ENCODE data around the gene GNAT1. TPM values are rescaled to one million over a fixed set of nuclear protein-coding genes. Genes with fewer than 3 reads are reported as not detected.

The GNAT1 gene
- total and polyA plus RNA-seq, 8 donors, result not detected

GRCh38 chr3:50238549-50239026, 47.2 kb downstream of the GNAT1 start:
- Histone ChIP-seq H3K4me3 (peak overlapping the region; percentile 64 to 91 (median 86)), H3K4me1 (peaks cover 73 to 89% (median 82%) of the 10 kb centered on the region in 4 donors), H3K27me3 (no peaks in the 10 kb centered on the region), H3K36me3 (peaks cover 0 to 7% (median 3%) of the 10 kb centered on the region in 4 donors), H3K27ac (peak overlapping the region; percentile 78 to 97 (median 91)), H3K9me3 (no peaks in the 10 kb centered on the region)
- TF ChIP-seq POLR2A (IDR thresholded peaks at IDR 0.05), result no peak
- TF ChIP-seq POLR2AphosphoS5 (IDR thresholded peaks at IDR 0.05), result peak in 2 of 3 donors; percentile 36 to 50
- WGBS, 5 donors, result 0 to 15% (median 11%) methylated on average over 1 to 7 of the region's 7 CpGs
- intact Hi-C loops (cut with DNase I; ENCODE audit: low total_unique reads), result no loop called here
- DNase-seq, result peak; percentile 83 to 95

- intact Hi-C loops (cut with DNase I; ENCODE audit: low total_unique reads), result no loop called here
- H3K27ac ChIP-seq, result peak overlapping the region in 4 of 5 donors; percentile 90 to 97 (median 92)
- H3K9me3 ChIP-seq, result no peaks in the 10 kb centered on the region
- no peaks in the 10 kb centered on the region for H3K27me3 ChIP-seq
- H3K4me3 ChIP-seq, result peak overlapping the region in 1 of 4 donors; percentile 91
- peaks cover 78 to 92% (median 89%) of the 10 kb centered on the region in 4 donors for H3K4me1 ChIP-seq
- TF ChIP-seq POLR2AphosphoS5 (IDR thresholded peaks at IDR 0.05), result no peak
- no peak for TF ChIP-seq EP300 (IDR thresholded peaks at IDR 0.05)
- TF ChIP-seq POLR2A (IDR thresholded peaks at IDR 0.05), result no peak
- no peak for TF ChIP-seq CTCF (IDR thresholded peaks at IDR 0.05)
- no peak for DNase-seq
- WGBS, 5 donors, result 73 to 84% (median 79%) methylated on average over 4 of the region's 4 CpGs
- peaks cover 0 to 7% (median 3%) of the 10 kb centered on the region in 4 donors for H3K36me3 ChIP-seq
Observed at GRCh38 chr3:50239649-50240048, 48.2 kb downstream of the GNAT1 start.

DNA sequence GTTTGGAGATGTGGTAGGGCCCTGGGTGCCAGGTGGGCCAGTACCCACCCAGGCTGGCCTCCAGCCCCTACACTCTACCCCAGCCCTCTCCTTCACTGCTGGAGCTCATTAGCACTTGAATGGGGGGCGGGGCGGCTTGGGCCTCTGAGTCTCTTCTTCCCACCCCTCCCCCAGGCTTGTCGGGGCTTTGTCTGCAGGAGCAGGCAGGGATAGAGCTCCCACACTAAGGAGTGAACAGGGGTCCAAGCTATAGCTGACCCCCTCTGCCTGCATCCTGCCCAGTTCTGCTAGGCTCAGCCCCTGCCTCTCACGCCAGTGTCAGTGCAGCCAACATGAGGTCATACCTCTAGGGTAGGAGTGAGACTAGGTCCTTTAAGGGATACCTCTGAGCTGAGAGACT, 49.8 kb downstream of the GNAT1 start:
- intact Hi-C loops (cut with DNase I; ENCODE audit: low total_unique reads), result no loop called here
- TF ChIP-seq POLR2A (IDR thresholded peaks at IDR 0.05), result no peak
- Histone ChIP-seq H3K36me3 (peaks cover 0 to 7% (median 3%) of the 10 kb centered on the region in 4 donors), H3K27me3 (no peaks in the 10 kb centered on the region), H3K4me3 (peak overlapping the region in 2 of 4 donors; percentile 0 to 19), H3K4me1 (peaks cover 83 to 98% (median 96%) of the 10 kb centered on the region in 4 donors), H3K9me3 (no peaks in the 10 kb centered on the region), H3K27ac (peak overlapping the region in 4 of 5 donors; percentile 84 to 97 (median 92))
- DNase-seq, result no peak
- WGBS, 5 donors, result 58 to 82% (median 72%) methylated on average over 4 of the region's 4 CpGs

DNA sequence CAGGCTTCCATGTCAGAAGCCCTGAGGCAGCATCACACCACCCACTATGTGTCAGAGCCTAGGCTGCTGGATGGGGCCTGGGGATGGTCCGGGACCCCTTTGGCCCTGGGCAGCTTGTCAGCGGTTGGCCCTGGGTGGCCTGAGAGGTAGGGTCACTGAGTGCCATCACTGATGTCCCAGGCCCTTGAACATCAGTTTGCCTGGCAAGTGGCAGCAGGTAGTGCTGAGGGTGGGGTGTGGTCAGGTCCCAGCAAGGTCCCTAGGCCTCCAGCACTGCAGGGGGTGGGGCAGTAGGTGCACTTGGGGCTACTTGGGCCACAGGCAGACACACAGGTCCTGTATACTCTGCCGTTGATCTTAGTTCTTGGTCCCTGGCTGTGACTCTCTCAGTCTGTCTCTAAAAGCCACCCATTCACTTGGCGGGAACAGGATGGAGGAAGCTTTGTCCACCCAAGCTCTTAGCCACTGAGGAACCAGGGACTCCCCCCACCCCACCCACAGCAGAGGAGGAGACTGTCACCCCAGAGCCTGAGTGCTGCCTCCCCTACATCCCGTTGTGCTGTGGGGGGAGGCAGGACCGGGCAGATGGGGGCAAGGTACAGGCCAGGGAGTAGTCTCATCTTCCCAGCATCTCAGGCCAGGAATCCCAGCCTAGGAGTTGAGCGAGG, 50.4 kb downstream of the GNAT1 start:
- peak overlapping the region; percentile 15 to 97 (median 90) for H3K27ac ChIP-seq
- 54 to 58% (median 57%) methylated on average over 7 of the region's 7 CpGs for WGBS, 5 donors
- no peaks in the 10 kb centered on the region for H3K9me3 ChIP-seq
- peak overlapping the region in 2 of 4 donors; percentile 1 to 19 for H3K4me3 ChIP-seq
- peaks cover 88 to 100% (median 98%) of the 10 kb centered on the region in 4 donors for H3K4me1 ChIP-seq
- TF ChIP-seq EP300 (IDR thresholded peaks at IDR 0.05), result no peak
- no peak for TF ChIP-seq CTCF (IDR thresholded peaks at IDR 0.05)
- no peak for TF ChIP-seq POLR2A (IDR thresholded peaks at IDR 0.05)
- TF ChIP-seq POLR2AphosphoS5 (IDR thresholded peaks at IDR 0.05), result no peak
- H3K36me3 ChIP-seq, result peaks cover 0 to 7% (median 3%) of the 10 kb centered on the region in 4 donors
- H3K27me3 ChIP-seq, result no peaks in the 10 kb centered on the region
- intact Hi-C loops (cut with DNase I; ENCODE audit: low total_unique reads), result no loop called here
- no peak for DNase-seq

GRCh38 chr3:50242381-50242770, 51.0 kb downstream of the GNAT1 start:
- H3K4me1 ChIP-seq, result peaks cover 88 to 100% (median 98%) of the 10 kb centered on the region in 4 donors

More at GRCh38 chr3:50242381-50242770, 51.0 kb downstream of the GNAT1 start:
- Histone ChIP-seq H3K9me3 (no peaks in the 10 kb centered on the region), H3K4me3 (peak overlapping the region in 2 of 4 donors; percentile 1 to 17), H3K27ac (peak overlapping the region; percentile 15 to 97 (median 90)), H3K27me3 (no peaks in the 10 kb centered on the region), H3K36me3 (peaks cover 0 to 7% (median 3%) of the 10 kb centered on the region in 4 donors)
- DNase-seq, result no peak
- 28 to 58% (median 43%) methylated on average over 3 of the region's 3 CpGs for WGBS, 5 donors
- intact Hi-C loops (cut with DNase I; ENCODE audit: low total_unique reads), result no loop called here
- no peak for TF ChIP-seq POLR2A (IDR thresholded peaks at IDR 0.05)
- no peak for TF ChIP-seq POLR2AphosphoS5 (IDR thresholded peaks at IDR 0.05)
- TF ChIP-seq EP300 (IDR thresholded peaks at IDR 0.05), result no peak
- no peak for TF ChIP-seq CTCF (IDR thresholded peaks at IDR 0.05)
